Muscle layer of colon (tissue), 2 donors: ENCODE data around the gene STRA6.

Experiments
- H3K27ac ChIP-seq: one replicate; pipeline ENCODE4 v1.7.0; 2013; ENCODE audit warnings: low read depth, mild to moderate bottlenecking, low read length, moderate library complexity
- H3K27me3 ChIP-seq, 2 donors: one replicate each; pipeline ENCODE4 v1.7.0; 2013; ENCODE audit warnings: low read length in 2 of 2, mild to moderate bottlenecking in 2 of 2; ENCODE audit not compliant: insufficient read depth in 2 of 2, control insufficient read depth in 1 of 2
- H3K36me3 ChIP-seq: one replicate; pipeline ENCODE4 v1.7.0; 2013; ENCODE audit warnings: mild to moderate bottlenecking, low read length; ENCODE audit not compliant: insufficient read depth
- H3K4me1 ChIP-seq: one replicate; pipeline ENCODE4 v1.7.0; 2013; ENCODE audit warnings: mild to moderate bottlenecking, low read length; ENCODE audit not compliant: insufficient read depth
- H3K4me3 ChIP-seq, 2 donors: one replicate each; pipeline ENCODE4 v1.7.0; 2013; ENCODE audit warnings: low read length in 2 of 2, low read depth in 1 of 2, mild to moderate bottlenecking in 1 of 2, moderate library complexity in 1 of 2
- H3K9ac ChIP-seq: one replicate; pipeline ENCODE4 v1.7.0; 2013; ENCODE audit warnings: low read length
- H3K9me3 ChIP-seq: one replicate; pipeline ENCODE4 v1.7.0; 2013; ENCODE audit warnings: mild to moderate bottlenecking, low read length
- donor health status: abdominal sarcoma.
- donor health status: Adenocarcinoma of cecum.

The STRA6 gene, protein sequence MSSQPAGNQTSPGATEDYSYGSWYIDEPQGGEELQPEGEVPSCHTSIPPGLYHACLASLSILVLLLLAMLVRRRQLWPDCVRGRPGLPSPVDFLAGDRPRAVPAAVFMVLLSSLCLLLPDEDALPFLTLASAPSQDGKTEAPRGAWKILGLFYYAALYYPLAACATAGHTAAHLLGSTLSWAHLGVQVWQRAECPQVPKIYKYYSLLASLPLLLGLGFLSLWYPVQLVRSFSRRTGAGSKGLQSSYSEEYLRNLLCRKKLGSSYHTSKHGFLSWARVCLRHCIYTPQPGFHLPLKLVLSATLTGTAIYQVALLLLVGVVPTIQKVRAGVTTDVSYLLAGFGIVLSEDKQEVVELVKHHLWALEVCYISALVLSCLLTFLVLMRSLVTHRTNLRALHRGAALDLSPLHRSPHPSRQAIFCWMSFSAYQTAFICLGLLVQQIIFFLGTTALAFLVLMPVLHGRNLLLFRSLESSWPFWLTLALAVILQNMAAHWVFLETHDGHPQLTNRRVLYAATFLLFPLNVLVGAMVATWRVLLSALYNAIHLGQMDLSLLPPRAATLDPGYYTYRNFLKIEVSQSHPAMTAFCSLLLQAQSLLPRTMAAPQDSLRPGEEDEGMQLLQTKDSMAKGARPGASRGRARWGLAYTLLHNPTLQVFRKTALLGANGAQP

DNA sequence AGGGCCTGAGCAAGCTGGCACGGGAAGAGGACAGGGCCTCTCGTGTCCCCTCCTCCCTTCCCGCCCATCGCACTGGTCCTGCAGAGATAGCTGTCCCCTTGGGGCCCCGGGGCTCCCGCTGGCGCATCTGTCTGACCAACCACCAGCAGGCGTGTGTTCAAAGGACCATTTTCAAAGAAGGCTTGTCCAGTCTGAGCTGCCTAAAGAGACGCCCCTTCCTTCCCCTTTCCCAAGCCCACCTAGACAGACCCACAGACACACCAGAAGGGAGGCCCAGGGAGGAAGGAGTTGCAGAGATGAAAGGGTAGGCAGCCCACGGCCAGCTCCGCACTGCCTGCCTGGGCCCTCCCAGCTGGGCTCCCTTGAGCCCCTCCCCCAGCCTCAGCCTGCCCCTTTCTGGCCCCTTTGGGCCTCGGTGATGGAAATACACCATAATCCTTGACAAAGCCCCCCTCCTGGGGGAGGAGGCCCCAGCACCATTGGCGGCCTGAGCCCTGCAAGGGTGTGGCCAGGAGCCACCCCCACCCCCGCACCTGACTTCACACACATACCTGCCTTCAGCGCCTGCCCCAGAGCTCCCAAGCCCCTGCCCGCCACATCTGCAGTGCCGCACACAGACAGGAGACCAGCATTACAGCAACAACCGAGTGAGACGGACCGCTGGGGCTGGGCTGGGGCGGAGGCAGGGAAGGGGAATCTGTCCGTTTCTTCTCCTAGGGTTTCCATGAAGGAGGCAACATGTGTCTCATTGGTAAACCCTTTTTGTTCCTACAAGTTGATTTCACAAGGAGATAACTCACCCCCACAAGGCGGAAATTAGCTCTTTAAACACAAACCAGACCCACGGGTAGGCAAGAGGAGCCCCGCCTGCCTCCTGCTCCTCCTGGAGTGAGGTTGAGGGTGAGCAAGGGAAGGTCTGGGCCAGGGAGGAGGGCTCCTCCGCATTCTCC, at the start of gene STRA6:
Gene STRA6, minus strand, starts transcription at position 336 of the 950 bp plus-strand sequence. CDS start 520 bp downstream, outside the sequence.
- H3K27me3 ChIP-seq, result no peaks in the 10 kb centered on the region
- no peak within 1 kb of the TSS for H3K4me3 ChIP-seq
- H3K9ac ChIP-seq, result no peak within 1 kb of the TSS
- no peak within 1 kb of the TSS for H3K27ac ChIP-seq
- H3K36me3 ChIP-seq, result no peaks in the 10 kb centered on the region
- H3K9me3 ChIP-seq, result no peaks in the 10 kb centered on the region
- H3K4me1 ChIP-seq, result peaks cover 8% of the 10 kb centered on the region

DNA sequence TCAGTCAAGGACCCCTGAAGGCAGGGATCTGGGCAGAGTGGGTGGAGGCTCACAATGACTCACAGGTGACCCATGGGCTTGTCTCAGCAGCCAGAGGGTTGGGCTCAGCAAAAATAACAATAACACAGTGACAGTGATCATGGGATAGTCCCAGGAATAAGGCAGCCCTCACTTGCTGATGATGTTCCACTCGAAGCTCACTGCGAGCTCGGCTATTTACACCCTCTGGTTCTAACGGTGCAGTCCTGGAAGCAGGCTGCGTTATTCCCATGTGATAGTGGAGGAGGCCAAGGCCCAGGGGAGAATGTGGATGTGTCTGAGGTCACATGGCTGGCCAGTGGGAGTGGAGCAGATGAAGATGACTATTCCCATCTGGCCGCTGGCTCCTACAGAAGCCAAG, 49.7 kb upstream of the STRA6 start:
- Histone ChIP-seq H3K27ac (no peak overlapping the region), H3K9ac (no peak overlapping the region)

GRCh38 chr15:74251131-74251811, 48.7 kb upstream of the STRA6 start:
- Histone ChIP-seq H3K36me3 (no peaks in the 10 kb centered on the region), H3K27me3 (no peaks in the 10 kb centered on the region), H3K4me3 (no peak overlapping the region), H3K9me3 (no peaks in the 10 kb centered on the region), H3K9ac (no peak overlapping the region), H3K27ac (no peak overlapping the region), H3K4me1 (no peaks in the 10 kb centered on the region)

More for the DNA sequence above, 49.7 kb upstream of the STRA6 start:
- Histone ChIP-seq H3K4me1 (no peaks in the 10 kb centered on the region), H3K27me3 (no peaks in the 10 kb centered on the region), H3K36me3 (no peaks in the 10 kb centered on the region), H3K4me3 (no peak overlapping the region), H3K9me3 (no peaks in the 10 kb centered on the region)

GRCh38 chr15:74250266-74250665, 47.7 kb upstream of the STRA6 start:
- H3K27ac ChIP-seq, result no peak overlapping the region
- H3K4me3 ChIP-seq, result no peak overlapping the region
- no peak overlapping the region for H3K9ac ChIP-seq
- H3K9me3 ChIP-seq, result no peaks in the 10 kb centered on the region
- H3K36me3 ChIP-seq, result no peaks in the 10 kb centered on the region
- peaks cover 0 to 5% of the 10 kb centered on the region in 2 donors for H3K27me3 ChIP-seq
- no peaks in the 10 kb centered on the region for H3K4me1 ChIP-seq

GRCh38 chr15:74245342-74245931, 42.9 kb upstream of the STRA6 start:
- Histone ChIP-seq H3K27me3 (peaks cover 0 to 15% of the 10 kb centered on the region in 2 donors), H3K36me3 (no peaks in the 10 kb centered on the region), H3K4me1 (peaks cover 1% of the 10 kb centered on the region), H3K27ac (no peak overlapping the region), H3K9ac (no peak overlapping the region), H3K4me3 (no peak overlapping the region), H3K9me3 (no peaks in the 10 kb centered on the region)

DNA sequence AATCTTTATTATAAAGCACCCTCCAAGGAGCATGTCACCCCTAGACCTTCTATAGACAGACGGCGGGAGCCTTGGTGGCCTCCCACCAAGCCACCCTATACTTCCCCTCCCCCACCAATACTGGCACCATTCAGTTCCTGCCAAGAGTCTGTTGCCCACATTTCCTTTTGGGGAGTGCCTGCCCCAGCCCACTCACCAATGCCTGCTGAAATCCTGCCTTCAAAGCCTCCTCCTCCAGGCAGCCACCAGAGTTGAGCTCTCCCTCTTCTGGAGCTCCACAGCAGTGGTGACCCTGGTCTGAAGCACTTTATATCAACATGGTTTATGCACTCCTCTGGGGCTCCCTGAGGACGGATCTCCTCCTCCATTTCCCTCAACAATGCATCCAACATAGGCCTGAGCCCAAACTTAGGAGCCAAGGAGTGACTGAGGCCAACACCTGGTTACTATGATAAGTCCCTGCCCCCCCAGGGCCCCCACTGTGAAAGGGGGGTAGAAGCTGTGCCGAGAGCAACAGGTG, 42.3 kb upstream of the STRA6 start:
- Histone ChIP-seq H3K9ac (no peak overlapping the region), H3K4me1 (peaks cover 7% of the 10 kb centered on the region), H3K27ac (no peak overlapping the region), H3K27me3 (peaks cover 0 to 15% of the 10 kb centered on the region in 2 donors), H3K4me3 (no peak overlapping the region), H3K36me3 (no peaks in the 10 kb centered on the region), H3K9me3 (no peaks in the 10 kb centered on the region)

- H3K4me3 ChIP-seq, result no peak overlapping the region
- H3K27me3 ChIP-seq, result peaks cover 0 to 15% of the 10 kb centered on the region in 2 donors
- no peaks in the 10 kb centered on the region for H3K36me3 ChIP-seq
- H3K9me3 ChIP-seq, result no peaks in the 10 kb centered on the region
- peaks cover 14% of the 10 kb centered on the region for H3K4me1 ChIP-seq
- no peak overlapping the region for H3K27ac ChIP-seq
- H3K9ac ChIP-seq, result no peak overlapping the region
Observed at GRCh38 chr15:74243431-74243830, 40.8 kb upstream of the STRA6 start.

DNA sequence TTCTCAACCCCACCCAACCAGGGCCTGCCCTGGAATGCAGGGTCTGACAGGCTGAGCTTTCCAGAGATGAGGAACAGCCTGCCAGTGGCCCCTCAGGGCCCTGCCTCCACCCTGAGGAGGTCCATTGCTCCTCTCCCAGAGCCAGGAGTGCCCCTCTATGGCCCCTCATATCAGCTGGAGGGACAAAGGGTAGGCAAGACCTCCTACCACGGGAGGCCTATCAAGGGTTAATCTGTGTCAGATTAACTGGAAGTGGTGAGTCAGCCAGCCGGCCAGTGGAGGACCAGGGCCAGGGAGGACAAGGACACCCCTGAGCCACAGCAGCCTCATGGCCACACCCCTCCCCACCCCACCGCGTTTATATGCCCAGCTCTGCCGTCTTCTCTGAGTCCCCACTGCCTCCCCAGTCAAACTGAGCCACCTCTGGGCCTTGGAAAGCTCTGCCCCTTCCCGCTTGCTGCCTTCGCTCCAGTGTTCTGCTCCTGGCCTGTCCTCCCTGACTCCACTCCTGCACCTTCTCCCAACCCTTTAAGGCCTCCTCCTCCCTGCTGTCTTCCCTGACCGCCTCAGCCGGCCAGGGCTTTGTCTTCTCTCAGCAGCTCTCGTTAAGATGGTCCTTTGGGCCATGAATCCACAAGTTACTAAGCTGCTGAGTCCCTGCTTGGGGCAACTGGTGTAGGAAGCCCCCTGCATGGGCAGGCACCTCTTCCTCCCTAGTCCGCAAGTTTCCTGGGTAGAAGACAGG, 40.0 kb upstream of the STRA6 start:
- H3K27me3 ChIP-seq, result peaks cover 0 to 15% of the 10 kb centered on the region in 2 donors
- H3K4me1 ChIP-seq, result peaks cover 14% of the 10 kb centered on the region
- no peak overlapping the region for H3K27ac ChIP-seq

GRCh38 chr15:74240897-74241614, 38.5 kb upstream of the STRA6 start:
- Histone ChIP-seq H3K9me3 (no peaks in the 10 kb centered on the region), H3K27me3 (peaks cover 0 to 15% of the 10 kb centered on the region in 2 donors), H3K4me1 (peaks cover 14% of the 10 kb centered on the region), H3K27ac (no peak overlapping the region), H3K9ac (no peak overlapping the region), H3K4me3 (no peak overlapping the region), H3K36me3 (no peaks in the 10 kb centered on the region)

More for the DNA sequence above, 40.0 kb upstream of the STRA6 start:
- Histone ChIP-seq H3K9me3 (no peaks in the 10 kb centered on the region), H3K9ac (no peak overlapping the region), H3K4me3 (no peak overlapping the region), H3K36me3 (no peaks in the 10 kb centered on the region)
